HEK293T (cell line): ENCODE data around the gene MR1.
A peak's percentile ranks its signal among the peaks of the same experiment; 100 is the strongest.

Source experiments
- CTCF ChIA-PET: fragments of 350-600 bp; formaldehyde crosslinking; extraction: SDS; loops from one replicate; lab custom pipeline; 2021; ENCODE audit warnings: antibody characterized with exemption, inconsistent platforms; lab: Yijun Ruan, JAX
- POLR2A ChIA-PET: fragments of 350-600 bp; formaldehyde crosslinking; extraction: SDS; loops from one replicate; lab custom pipeline; 2020; ENCODE audit warnings: antibody characterized with exemption, inconsistent platforms; lab: Yijun Ruan, JAX
- DNase-seq: peaks from one replicate; pipeline ENCODE4 v3.0.0; 2012; ENCODE audit warnings: mixed read lengths; ENCODE audit errors: extremely low spot score
- ARNT ChIP-seq: fragments of 450-650 bp; IDR thresholded peaks from 2 replicates; pipeline ENCODE4 v1.6.1; 2017; ENCODE audit warnings: mild to moderate bottlenecking
- BHLHE40 ChIP-seq: fragments of 450-650 bp; IDR thresholded peaks from 2 replicates; pipeline ENCODE4 v1.6.1; 2016; ENCODE audit warnings: mild to moderate bottlenecking, moderate library complexity, borderline replicate concordance
- CTBP1 ChIP-seq: fragments of 450-650 bp; IDR thresholded peaks from 2 replicates; pipeline ENCODE4 v1.6.1; 2016; ENCODE audit warnings: borderline replicate concordance
- ELF4 ChIP-seq: fragments of 450-650 bp; IDR thresholded peaks from 2 replicates; pipeline ENCODE4 v1.6.1; 2017; ENCODE audit warnings: antibody characterized with exemption
- FOXA1 ChIP-seq: fragments of 450-650 bp; IDR thresholded peaks from 2 replicates; pipeline ENCODE4 v1.6.1; 2016; ENCODE audit warnings: mild to moderate bottlenecking
- FOXK2 ChIP-seq: fragments of 450-650 bp; IDR thresholded peaks from 2 replicates; pipeline ENCODE4 v1.6.1; 2016; ENCODE audit warnings: mild to moderate bottlenecking
- FOXM1 ChIP-seq: fragments of 450-650 bp; IDR thresholded peaks from 2 replicates; pipeline ENCODE4 v1.6.1; 2017; ENCODE audit warnings: mild to moderate bottlenecking, borderline replicate concordance
- HDGF ChIP-seq: fragments of 450-650 bp; IDR thresholded peaks from 2 replicates; pipeline ENCODE4 v1.6.1; 2017; ENCODE audit warnings: antibody characterized with exemption, borderline replicate concordance
- L3MBTL2 ChIP-seq: fragments of 450-650 bp; conservative IDR thresholded peaks from 2 replicates; pipeline ENCODE4 v1.6.1; 2016; ENCODE audit warnings: mild to moderate bottlenecking
- LEF1 ChIP-seq: fragments of 450-650 bp; IDR thresholded peaks from 2 replicates; pipeline ENCODE4 v1.6.1; 2017; ENCODE audit warnings: mild to moderate bottlenecking, borderline replicate concordance
- NFRKB ChIP-seq: fragments of 450-650 bp; IDR thresholded peaks from 2 replicates; pipeline ENCODE4 v1.6.1; 2016; ENCODE audit warnings: mild to moderate bottlenecking, moderate library complexity
- SP1 ChIP-seq: fragments of 450-650 bp; IDR thresholded peaks from 2 replicates; pipeline ENCODE4 v1.6.1; 2017
- SUZ12 ChIP-seq: fragments of 450-650 bp; IDR thresholded peaks from 2 replicates; pipeline ENCODE4 v1.6.1; 2016; ENCODE audit warnings: mild to moderate bottlenecking
- TARDBP ChIP-seq: fragments of 450-650 bp; IDR thresholded peaks from 2 replicates; pipeline ENCODE4 v1.6.1; 2016
- ZNF384 ChIP-seq: fragments of 450-650 bp; IDR thresholded peaks from 2 replicates; pipeline ENCODE4 v1.6.1; 2016
- TF ChIP-seq, protein P1 (sequence below): fragments of 450-650 bp; IDR thresholded peaks from 2 replicates; pipeline ENCODE4 v1.6.1; 2016

The MR1 gene

DNA sequence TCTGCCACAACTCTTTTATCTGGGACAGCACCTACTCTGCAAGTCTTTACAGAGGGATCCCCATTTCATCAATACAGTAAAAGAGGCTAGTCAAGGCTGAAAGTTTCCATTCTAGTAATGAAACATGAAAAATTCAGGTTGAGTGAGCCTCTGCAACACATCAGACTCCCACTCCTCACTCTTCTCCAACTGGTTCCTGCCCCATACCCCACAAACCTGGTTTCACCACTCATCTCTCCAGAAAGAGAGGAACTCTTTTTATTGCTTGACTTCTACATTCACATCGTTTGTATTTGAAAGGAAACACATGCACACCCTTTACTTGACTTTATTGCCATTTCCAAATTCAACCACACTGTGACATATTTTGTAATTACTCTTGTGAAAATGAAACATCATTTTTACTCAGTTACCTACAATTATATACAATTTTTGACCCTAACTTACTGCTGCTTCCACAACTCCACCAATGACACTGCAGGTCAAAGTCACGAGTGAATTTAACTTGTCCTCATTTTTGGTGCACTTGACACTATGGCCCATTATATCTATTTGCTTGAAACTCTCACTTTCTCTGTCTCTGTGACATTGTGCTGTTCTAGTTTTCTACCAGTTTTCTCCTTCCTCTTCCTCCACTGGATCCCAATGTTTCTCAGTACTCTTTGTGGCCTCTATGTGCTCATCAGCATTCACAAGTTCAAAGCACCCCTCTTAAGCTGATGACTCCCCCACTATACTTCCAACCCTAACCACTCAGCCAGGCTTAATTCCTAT is 19.1 kb upstream of the MR1 start:
- TF ChIP-seq FOXK2, result no peak
- no peak for TF ChIP-seq FOXM1
- no peak for TF ChIP-seq LEF1
- TF ChIP-seq SUZ12, result no peak
- no peak for TF ChIP-seq ELF4
- TF ChIP-seq ARNT, result no peak
- no peak for TF ChIP-seq L3MBTL2
- no peak for TF ChIP-seq SP1
- no peak for TF ChIP-seq TARDBP
- no peak for TF ChIP-seq HDGF
- TF ChIP-seq, protein P1, sequence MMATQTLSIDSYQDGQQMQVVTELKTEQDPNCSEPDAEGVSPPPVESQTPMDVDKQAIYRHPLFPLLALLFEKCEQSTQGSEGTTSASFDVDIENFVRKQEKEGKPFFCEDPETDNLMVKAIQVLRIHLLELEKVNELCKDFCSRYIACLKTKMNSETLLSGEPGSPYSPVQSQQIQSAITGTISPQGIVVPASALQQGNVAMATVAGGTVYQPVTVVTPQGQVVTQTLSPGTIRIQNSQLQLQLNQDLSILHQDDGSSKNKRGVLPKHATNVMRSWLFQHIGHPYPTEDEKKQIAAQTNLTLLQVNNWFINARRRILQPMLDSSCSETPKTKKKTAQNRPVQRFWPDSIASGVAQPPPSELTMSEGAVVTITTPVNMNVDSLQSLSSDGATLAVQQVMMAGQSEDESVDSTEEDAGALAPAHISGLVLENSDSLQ, result no peak
- no peak for TF ChIP-seq NFRKB
- TF ChIP-seq CTBP1, result no peak
- TF ChIP-seq FOXA1, result no peak
- no peak for TF ChIP-seq ZNF384
- TF ChIP-seq BHLHE40, result no peak
- ChIA-PET CTCF (no interaction called here), POLR2A (no interaction called here)
- DNase-seq, result no peak

DNA sequence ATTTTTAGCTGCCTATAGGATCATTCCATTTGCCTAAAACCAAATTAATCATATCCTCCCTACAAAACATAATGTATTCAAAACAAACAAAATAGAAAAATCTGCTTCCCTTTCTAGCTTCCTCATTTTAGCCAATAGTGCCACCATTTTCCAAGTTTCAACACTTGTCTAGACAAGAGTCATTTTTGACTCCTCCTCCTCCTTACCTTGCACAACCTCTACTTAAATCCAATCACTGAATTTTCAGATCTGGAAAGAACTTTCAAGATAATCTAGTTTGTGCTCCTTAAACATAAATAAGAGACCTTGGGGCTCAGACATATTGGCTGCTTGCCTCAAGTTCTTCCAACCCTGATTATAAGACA is 18.6 kb upstream of the MR1 start:
- ChIA-PET CTCF (no interaction called here), POLR2A (no interaction called here)
- no peak for DNase-seq
- TF ChIP-seq L3MBTL2, result no peak
- TF ChIP-seq FOXA1, result no peak
- TF ChIP-seq TARDBP, result no peak
- TF ChIP-seq LEF1, result no peak
- TF ChIP-seq SUZ12, result no peak
- TF ChIP-seq CTBP1, result no peak
- no peak for TF ChIP-seq BHLHE40
- no peak for TF ChIP-seq SP1
- no peak for TF ChIP-seq FOXK2
- TF ChIP-seq ARNT, result no peak
- TF ChIP-seq HDGF, result no peak
- no peak for TF ChIP-seq FOXM1
- no peak for TF ChIP-seq ELF4
- TF ChIP-seq, protein P1, result no peak
- TF ChIP-seq ZNF384, result no peak
- TF ChIP-seq NFRKB, result no peak

DNA sequence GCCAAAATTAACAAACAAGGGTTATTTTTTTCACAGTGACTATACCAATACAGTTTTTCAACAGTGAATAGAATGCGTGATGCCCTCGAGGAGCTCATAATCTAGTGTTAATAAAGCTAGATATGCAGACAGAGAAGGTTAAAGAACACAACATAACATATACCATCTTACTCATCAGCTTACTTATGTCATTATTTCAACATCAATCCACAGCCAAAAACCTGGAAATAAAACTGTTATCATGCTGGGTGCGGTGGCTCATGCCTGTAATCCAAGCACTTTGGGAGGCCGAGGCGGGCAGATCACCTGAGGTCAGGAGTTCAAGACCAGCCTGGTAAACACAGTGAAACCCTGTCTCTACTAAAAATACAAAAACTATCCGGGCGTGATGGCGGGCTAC is 17.2 kb upstream of the MR1 start:
- ChIA-PET POLR2A (no interaction called here), CTCF (no interaction called here)
- no peak for DNase-seq
- TF ChIP-seq NFRKB, result no peak

DNA sequence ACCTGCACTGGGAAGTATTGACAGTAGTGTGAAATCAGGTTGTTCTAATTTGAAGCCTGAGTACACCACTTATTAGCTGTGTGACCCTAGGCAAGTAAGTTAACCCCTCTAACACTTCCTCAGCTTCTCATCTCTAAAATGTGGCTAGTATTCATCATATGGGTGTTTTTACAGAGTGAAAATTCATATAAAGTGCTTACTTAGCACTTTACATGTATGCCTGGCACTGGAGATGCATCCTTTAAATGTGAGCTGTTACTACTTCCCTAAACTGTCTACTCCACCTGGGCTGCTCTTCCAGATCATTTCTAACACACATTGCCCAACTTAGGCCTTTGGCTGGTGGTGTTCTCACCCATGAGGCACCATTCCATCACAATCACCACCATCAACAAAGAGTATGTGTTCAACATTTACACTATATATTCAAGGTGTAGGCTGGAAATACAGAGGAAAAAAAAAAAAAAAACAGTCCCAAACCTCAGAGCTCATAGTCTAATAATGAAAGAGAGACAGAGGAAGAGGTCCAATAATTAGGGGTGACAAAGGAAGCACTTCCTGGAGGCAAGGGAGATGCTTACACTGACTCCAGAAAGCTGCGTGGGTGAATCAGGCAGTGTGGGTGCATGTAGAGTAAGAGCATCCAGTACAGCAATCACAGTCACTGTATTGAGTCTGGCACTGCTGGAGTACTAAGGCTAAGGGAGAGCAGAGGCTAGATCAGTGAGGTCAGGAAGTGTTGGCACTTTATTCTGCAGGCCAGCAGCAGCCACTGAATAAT is 14.7 kb upstream of the MR1 start:
- POLR2A ChIA-PET, result no interaction called here
- no peak for DNase-seq
- no peak for TF ChIP-seq CTBP1
- no peak for TF ChIP-seq LEF1
- TF ChIP-seq SP1, result no peak
- CTCF ChIA-PET, result interaction anchor here (0.6 kb wide), 1 partner anchor 1323 kb away, joined by 3 read pairs; no protein-coding TSS in a partner anchor

DNA sequence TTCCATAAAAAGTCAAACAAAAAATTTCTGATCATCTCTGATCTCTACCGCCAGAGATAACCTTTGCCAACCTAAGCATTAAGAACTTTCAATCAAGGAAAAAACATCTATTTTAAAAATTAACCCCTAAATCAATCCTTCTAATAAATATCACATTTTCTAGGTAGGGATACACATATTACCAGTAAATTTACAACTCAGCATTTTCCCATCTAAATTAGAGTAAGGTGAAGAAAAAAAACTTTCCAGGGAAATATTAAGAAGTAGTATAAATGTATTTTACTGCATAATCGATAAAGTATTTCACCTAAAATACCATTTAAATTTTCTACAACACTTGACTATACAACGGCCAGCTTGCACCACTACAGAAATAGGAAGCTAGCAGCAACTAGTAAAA is 12.6 kb upstream of the MR1 start:
- ChIA-PET CTCF (interaction anchor here (0.9 kb wide), 1 partner anchor 70 kb away, joined by 3 read pairs; no protein-coding TSS in a partner anchor), POLR2A (interaction anchor here (1.1 to 2.3 kb wide), 5 partner anchors 12 to 519 kb away, joined by 3 to 9 read pairs (median 5); partner anchors contain the start of genes ACBD6 and MR1)
- DNase-seq, result no peak
- TF ChIP-seq L3MBTL2 (no peak), ZNF384 (no peak), LEF1 (no peak), FOXA1 (no peak), SP1 (no peak)
- TF ChIP-seq, protein P1, result no peak

DNA sequence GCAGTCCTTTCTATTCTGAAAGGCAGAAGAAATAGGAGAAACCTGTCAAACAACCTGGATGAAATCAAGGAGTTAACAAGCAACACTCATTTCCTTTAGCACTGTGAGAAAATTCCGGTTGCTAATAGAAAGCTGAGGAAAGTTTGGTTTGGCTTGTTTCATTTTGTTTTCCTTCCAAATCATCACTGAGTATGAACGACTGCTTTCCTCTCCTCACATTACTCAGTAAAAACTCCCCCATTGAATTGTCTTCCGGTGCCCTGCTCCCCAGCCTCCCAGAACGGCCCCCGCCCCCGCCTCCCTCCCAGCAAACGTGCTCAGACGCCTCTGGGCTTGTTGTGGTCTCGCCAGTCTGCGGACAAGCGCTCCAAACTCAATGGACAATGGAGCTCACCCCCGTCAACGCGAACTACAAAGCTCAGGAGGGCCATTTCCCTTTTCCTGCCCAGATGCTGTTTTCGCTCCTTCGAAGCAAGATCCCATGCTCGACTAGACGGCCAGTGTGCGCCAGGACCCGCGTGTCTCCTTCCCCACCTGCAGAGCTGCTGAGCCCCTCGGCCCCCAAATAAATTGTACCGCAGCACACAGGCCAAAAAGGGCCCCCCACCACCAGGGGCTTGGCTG is 11.9 kb upstream of the MR1 start:
- ChIA-PET POLR2A (interaction anchor here (0.7 to 2.3 kb wide), 11 partner anchors 9 to 520 kb away, joined by 3 to 9 read pairs (median 4); partner anchors contain the start of genes ACBD6 and MR1), CTCF (interaction anchor here (0.9 kb wide), 1 partner anchor 69 kb away, joined by 3 read pairs; no protein-coding TSS in a partner anchor)
- TF ChIP-seq L3MBTL2 (peak; percentile 71; the same call in 1 of the 2 replicates), FOXM1 (no peak)
- peak; percentile 60 for DNase-seq
